Heart right ventricle (tissue), 16 donors: Measurements from ENCODE around the gene GGT7. TPM values are rescaled to one million over a fixed set of nuclear protein-coding genes. Genes with fewer than 3 reads are reported as not detected.

ENCODE experiments used
- ATAC-seq, 8 donors: fragments of 200-7000 bp; cut with Tn5 transposase; one replicate each; pipeline ENCODE4 v1.9.1; 2020; ENCODE audit warnings: mild to moderate bottlenecking in 8 of 8, moderate library complexity in 8 of 8, moderate number of reproducible peaks in 1 of 8
- DNase-seq, 2 donors: peaks; one replicate each; pipeline ENCODE4 v3.0.0-alpha.2; 2020
- H3K27ac ChIP-seq, 10 donors: fragments of 200-600 bp; sonication (generic) in 2 of 10; one replicate each; pipeline versions ENCODE4 v1.5.0 to v1.8.0; 2020 to 2022; ENCODE audit warnings: mild to moderate bottlenecking in 3 of 10
- H3K27me3 ChIP-seq, 7 donors: fragments of 200-600 bp; one replicate each; pipeline ENCODE4 v1.8.0; 2021 to 2022; ENCODE audit warnings: mild to moderate bottlenecking in 2 of 7
- H3K36me3 ChIP-seq, 9 donors: fragments of 200-600 bp; sonication (generic) in 1 of 9; one replicate each; pipeline versions ENCODE4 v1.5.0 to v1.8.0; 2020 to 2022; ENCODE audit warnings: mild to moderate bottlenecking in 2 of 9
- H3K4me1 ChIP-seq, 9 donors: fragments of 200-600 bp; sonication (generic) in 1 of 9; one replicate each; pipeline versions ENCODE4 v1.5.0 to v1.8.0; 2020 to 2022; ENCODE audit warnings: mild to moderate bottlenecking in 4 of 9
- H3K4me3 ChIP-seq, 10 donors: fragments of 200-600 bp; sonication (generic) in 2 of 10; one replicate each; pipeline versions ENCODE4 v1.5.0 to v1.8.0; 2020 to 2022; ENCODE audit warnings: mild to moderate bottlenecking in 7 of 10, moderate library complexity in 2 of 10
- H3K9me3 ChIP-seq, 11 donors: fragments of 200-600 bp in 10 of 11; sonication (generic) in 2 of 11; one replicate each; pipeline versions ENCODE4 v1.5.0 to v1.8.0; 2013 to 2022; ENCODE audit warnings: mild to moderate bottlenecking in 2 of 11, control low read depth in 1 of 11, moderate library complexity in 1 of 11
- WGBS, 2 donors: extraction: QIAGEN DNeasy Blood & Tissue Kit; methylation state at CpG; one replicate each; pipeline ENCODE4 v1.1.7; 2013; ENCODE audit warnings: inconsistent platforms in 1 of 2; 5-methylcytosine and 5-hydroxymethylcytosine counted together
- intact Hi-C, 10 donors: fragments of 100-400 bp; cut with DNase I; formaldehyde crosslinking; loops; one replicate each; pipeline versions ENCODE4 v1.11.1 to v1.14.2; 2022
- polyA plus RNA-seq, 2 donors: library from polyadenylated mRNA; stranded (reverse); fragments of 200-250 nt; gene quantifications; one replicate each; pipeline ENCODE4 v1.2.3, GENCODE V29; 2013
- total RNA-seq, 10 donors: library from RNA; stranded (reverse); fragmentation: NEBNext Ultra II Directional in 3 of 10; extraction: Animal tissue kit (Norgen Biotek cat#: 25700) in 3 of 10; gene quantifications; one replicate each; pipeline versions ENCODE4 v1.2.1 to v1.2.4, GENCODE V29; 2021 to 2023
- TF ChIP-seq, protein P1 (sequence below), 9 donors: fragments of 200-600 bp; sonication (generic) in 2 of 9; IDR thresholded peaks; one replicate each; pipeline versions ENCODE4 v1.5.0 to v1.8.0; 2021 to 2022; ENCODE audit warnings: antibody characterized with exemption in 9 of 9, mild to moderate bottlenecking in 5 of 9, moderate library complexity in 1 of 9
- donor health status: Arrhythmogenic right ventricular cardiomyopathy.
- donor health status: ischemic (EF 13 %, LVEDD 7.1; RV severe dilation, severe dysfunction).
- donor health status: healthy with polysubstance abuse.
- donor health status: DM: no; HTN: yes; CAD: no.
- donor health status: DM: no; HTN: no; CAD: no.
- donor health status: ischemic (EF 25% LVEDD 6.9; RV normal size, moderate dysfunction).
- donor health status: ischemic (EF 25% LVEDD 5.7; RV mildly dilated, moderate dysfunction).
- donor health status: healthy.
- donor health status: DM: yes; HTN: yes; CAD: no.
- donor health status: Ischemic cardiomyopathy.
- donor health status: ischemic (EF 35%, LVEDD 5.7; RV mildly dilated, moderate dysfunction).
- donor health status: nonischemic (EF 11% LVEDD 7.7; RV severe dilation, severe dysfunction).
- donor health status: DM: yes; HTN: yes; CAD: no.
- donor health status: PGD.
- donor health status: ischemic (EF 29% LVEDD 5.4; RV normal size, mild dysfunction).
- donor health status: nonischemic (EF 23%, LVEDD 6.1; RV moderate dilation, normal function).

Gene GGT7
- total and polyA plus RNA-seq, 12 donors = 8.0 to 45.4 (median 15.0) TPM

DNA sequence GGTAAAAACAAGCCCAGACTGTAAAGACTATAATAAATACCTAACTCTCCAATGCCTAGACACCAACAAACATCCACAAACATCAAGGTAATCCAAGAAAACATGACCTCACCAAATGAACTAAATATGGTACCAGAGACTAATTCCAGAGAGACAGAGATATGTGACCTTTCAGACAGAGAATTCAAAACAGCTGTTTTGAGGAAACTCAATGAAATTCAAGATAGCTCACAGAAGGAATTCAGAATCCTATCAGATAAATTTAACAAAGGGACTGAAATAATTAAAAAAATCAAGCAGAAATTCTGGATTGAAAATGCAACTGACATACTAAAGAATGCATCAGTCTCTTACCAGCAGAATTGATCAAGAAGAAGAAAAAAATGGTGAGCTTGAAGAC, 73.8 kb downstream of the GGT7 start:
- ATAC-seq (no peak), DNase-seq (no peak)
- H3K4me3 ChIP-seq = no peak overlapping the region
- H3K27me3 ChIP-seq = no peaks in the 10 kb centered on the region
- TF ChIP-seq, protein P1, sequence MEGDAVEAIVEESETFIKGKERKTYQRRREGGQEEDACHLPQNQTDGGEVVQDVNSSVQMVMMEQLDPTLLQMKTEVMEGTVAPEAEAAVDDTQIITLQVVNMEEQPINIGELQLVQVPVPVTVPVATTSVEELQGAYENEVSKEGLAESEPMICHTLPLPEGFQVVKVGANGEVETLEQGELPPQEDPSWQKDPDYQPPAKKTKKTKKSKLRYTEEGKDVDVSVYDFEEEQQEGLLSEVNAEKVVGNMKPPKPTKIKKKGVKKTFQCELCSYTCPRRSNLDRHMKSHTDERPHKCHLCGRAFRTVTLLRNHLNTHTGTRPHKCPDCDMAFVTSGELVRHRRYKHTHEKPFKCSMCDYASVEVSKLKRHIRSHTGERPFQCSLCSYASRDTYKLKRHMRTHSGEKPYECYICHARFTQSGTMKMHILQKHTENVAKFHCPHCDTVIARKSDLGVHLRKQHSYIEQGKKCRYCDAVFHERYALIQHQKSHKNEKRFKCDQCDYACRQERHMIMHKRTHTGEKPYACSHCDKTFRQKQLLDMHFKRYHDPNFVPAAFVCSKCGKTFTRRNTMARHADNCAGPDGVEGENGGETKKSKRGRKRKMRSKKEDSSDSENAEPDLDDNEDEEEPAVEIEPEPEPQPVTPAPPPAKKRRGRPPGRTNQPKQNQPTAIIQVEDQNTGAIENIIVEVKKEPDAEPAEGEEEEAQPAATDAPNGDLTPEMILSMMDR (IDR thresholded peaks at IDR 0.05) = no peak
- no peak overlapping the region for H3K27ac ChIP-seq
- intact Hi-C loops = no loop called here
- H3K4me1 ChIP-seq = peaks cover 0 to 21% (median 5%) of the 10 kb centered on the region in 9 donors
- peaks cover 0 to 12% (median 0%) of the 10 kb centered on the region in 11 donors for H3K9me3 ChIP-seq
- H3K36me3 ChIP-seq = peaks cover 0 to 15% (median 0%) of the 10 kb centered on the region in 9 donors

DNA sequence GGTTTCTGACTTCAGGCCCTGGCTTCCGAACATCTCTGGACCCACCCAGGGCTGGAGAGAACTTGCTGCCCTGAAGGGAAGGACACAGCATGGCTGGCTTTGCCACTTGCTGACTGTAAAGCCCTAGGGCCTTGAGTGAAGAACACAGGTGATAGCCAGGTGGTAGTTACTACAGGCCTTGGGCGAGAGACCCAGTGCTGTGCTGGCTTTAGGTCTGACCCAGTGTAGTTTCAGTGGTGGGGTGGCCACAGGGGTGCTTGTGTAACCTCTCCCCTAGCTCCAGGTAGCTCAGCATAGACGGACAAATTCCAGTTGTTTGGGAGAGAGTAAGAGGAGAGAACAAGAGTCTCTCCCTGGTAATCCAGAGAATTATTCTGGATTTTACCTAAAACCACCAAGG, 74.3 kb downstream of the GGT7 start:
- peaks cover 0 to 13% (median 0%) of the 10 kb centered on the region in 9 donors for H3K36me3 ChIP-seq
- H3K4me3 ChIP-seq = no peak overlapping the region
- DNase-seq (no peak), ATAC-seq (peak in 1 of 8 donors; percentile 46)
- no peak overlapping the region for H3K27ac ChIP-seq
- TF ChIP-seq, protein P1 (IDR thresholded peaks at IDR 0.05) = no peak
- intact Hi-C loops = no loop called here
- H3K9me3 ChIP-seq = peaks cover 0 to 12% (median 0%) of the 10 kb centered on the region in 11 donors
- H3K27me3 ChIP-seq = no peaks in the 10 kb centered on the region
- H3K4me1 ChIP-seq = peaks cover 0 to 27% (median 5%) of the 10 kb centered on the region in 9 donors
- WGBS, 2 donors = 65 to 67% methylated on average over 3 of the region's 3 CpGs

- Histone ChIP-seq H3K27ac (no peak overlapping the region), H3K36me3 (peaks cover 0 to 4% (median 0%) of the 10 kb centered on the region in 9 donors), H3K9me3 (peaks cover 0 to 12% (median 0%) of the 10 kb centered on the region in 11 donors), H3K4me3 (no peak overlapping the region), H3K4me1 (peaks cover 0 to 35% (median 8%) of the 10 kb centered on the region in 9 donors), H3K27me3 (no peaks in the 10 kb centered on the region)
- DNase-seq = no peak
- TF ChIP-seq, protein P1 (IDR thresholded peaks at IDR 0.05) = no peak
- intact Hi-C loops = no loop called here
- ATAC-seq = no peak
- 80 to 85% methylated on average over 8 of the region's 8 CpGs for WGBS, 2 donors
Measured at GRCh38 chr20:34797012-34797995, 75.4 kb downstream of the GGT7 start.

Other genes starting within 250 kb of the GGT7 start
- gene PIGU, start 195.8 kb downstream of the GGT7 start, total RNA-seq = 10 to 100 TPM; 11.0 to 20.4 (median 14.1) TPM
- 10 to 100 TPM; 18.6 to 23.8 TPM for gene PIGU, start 195.8 kb downstream of the GGT7 start, polyA plus RNA-seq
- 100 to 1,000 TPM in 8 of 10 donors, 10 to 100 TPM in 2; 73.4 to 174 (median 136) TPM for gene TP53INP2, start 168.5 kb downstream of the GGT7 start, total RNA-seq
- gene TP53INP2, start 168.5 kb downstream of the GGT7 start, polyA plus RNA-seq = 10 to 100 TPM; 31.7 to 48.8 TPM
- gene NCOA6, start 47.2 kb downstream of the GGT7 start, total RNA-seq = 10 to 100 TPM; 15.5 to 19.7 (median 18.0) TPM
- 10 to 100 TPM; 11.6 to 37.5 TPM for gene NCOA6, start 47.2 kb downstream of the GGT7 start, polyA plus RNA-seq
- 100 to 1,000 TPM in 6 of 10 donors, 10 to 100 TPM in 4; 90.2 to 125 (median 104) TPM for gene ACSS2, start 3.8 kb upstream of the GGT7 start, total RNA-seq
- 100 to 1,000 TPM in 1 of 2 donors, 10 to 100 TPM in 1; 65.4 to 213 TPM for gene ACSS2, start 3.8 kb upstream of the GGT7 start, polyA plus RNA-seq
- gene GSS, start 83.0 kb upstream of the GGT7 start, total RNA-seq = 10 to 100 TPM; 20.0 to 33.2 (median 24.7) TPM
- 10 to 100 TPM; 30.6 to 60.4 TPM for gene GSS, start 83.0 kb upstream of the GGT7 start, polyA plus RNA-seq
- 100 to 1,000 TPM; 117 to 318 (median 182) TPM for gene MYH7B, start 83.0 kb upstream of the GGT7 start, total RNA-seq
- 100 to 1,000 TPM in 1 of 2 donors, 10 to 100 TPM in 1; 22.1 to 962 TPM for gene MYH7B, start 83.0 kb upstream of the GGT7 start, polyA plus RNA-seq
- gene TRPC4AP, start 220.0 kb upstream of the GGT7 start, total RNA-seq = 10 to 100 TPM; 32.2 to 46.4 (median 38.5) TPM
- 10 to 100 TPM; 26.2 to 32.7 TPM for gene TRPC4AP, start 220.0 kb upstream of the GGT7 start, polyA plus RNA-seq